Brain pericyte (primary cell): ENCODE results near the gene FUT9.
"Not testable (repeated sequence)": the region's sequence is repeated elsewhere in the genome, so short reads cannot be mapped to it uniquely, and the experiment has no call there.

Experiments used
- DNase-seq: peaks from one replicate; pipeline ENCODE4 v3.0.0-alpha.2; 2012; ENCODE audit warnings: low read depth, low spot score

Gene FUT9

DNA sequence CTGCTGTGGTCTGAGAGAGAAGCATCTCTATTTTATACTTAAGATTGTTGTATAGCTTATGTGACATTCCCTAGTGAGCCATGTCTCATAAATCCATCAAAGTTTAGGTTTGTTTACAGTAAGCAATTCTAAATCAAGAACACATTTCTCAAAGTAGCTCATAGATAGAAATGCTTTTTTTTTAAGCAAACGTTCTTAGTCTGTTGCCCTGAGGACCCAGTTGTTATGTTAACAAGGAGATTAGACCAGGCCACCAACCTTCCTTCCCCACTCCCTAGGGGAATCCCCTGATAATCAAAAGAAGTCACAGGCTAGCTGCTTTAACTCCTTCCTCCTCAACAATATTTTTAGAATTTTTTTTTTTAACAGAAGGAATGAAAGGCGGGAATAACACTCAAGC is 169.0 kb downstream of the FUT9 start:
- DNase-seq = no peak

DNA sequence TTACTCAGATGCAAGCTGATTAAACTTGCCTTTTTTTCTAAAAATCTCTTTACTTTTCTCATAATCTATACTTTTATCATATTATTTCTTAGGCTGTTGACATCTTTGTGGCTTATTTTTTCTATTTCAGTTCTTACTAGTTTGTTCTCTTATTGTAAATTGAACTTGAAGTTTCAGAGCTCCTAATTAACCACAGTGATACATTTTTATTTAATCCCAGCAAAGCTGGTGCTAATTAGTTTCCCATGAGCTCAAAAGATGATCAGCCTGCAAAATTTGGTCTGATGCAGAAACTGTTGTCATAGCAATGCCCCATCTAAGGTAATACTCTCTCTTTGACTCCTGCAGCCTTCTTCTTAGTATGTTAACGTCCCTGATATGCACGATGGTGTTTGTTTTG is 170.3 kb downstream of the FUT9 start:
- DNase-seq = no peak

DNA sequence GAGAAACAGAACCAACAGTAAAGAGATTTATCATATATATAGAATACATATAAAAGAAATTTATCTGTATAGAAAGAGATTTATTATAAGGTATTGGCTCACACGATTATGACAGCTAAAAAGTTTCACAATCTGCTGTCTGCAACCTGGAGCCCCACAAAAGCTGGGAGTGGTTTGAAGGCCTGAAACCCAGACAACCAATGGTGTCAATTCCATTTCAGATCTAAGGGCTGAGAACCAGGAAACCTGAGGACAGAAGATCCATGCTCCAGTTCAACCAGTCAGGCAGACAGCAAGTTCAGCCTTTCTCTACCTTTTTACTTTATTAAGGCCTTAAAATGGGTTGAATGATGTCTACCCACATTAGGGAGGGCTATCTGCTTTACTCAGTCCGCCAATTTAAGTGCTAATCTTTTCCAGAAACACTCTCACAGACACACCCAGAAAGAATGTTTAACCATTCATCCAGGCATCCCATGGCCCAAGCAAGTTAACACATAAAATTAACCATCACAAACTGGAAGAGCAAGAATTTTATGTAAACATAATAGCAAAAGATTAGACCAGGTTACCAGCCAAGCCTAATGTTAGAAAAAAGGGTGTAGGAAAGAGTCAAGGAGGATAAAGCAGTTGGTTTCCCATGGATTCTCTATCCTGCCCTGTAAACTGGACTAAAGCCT is 170.9 kb downstream of the FUT9 start:
- no peak for DNase-seq

DNA sequence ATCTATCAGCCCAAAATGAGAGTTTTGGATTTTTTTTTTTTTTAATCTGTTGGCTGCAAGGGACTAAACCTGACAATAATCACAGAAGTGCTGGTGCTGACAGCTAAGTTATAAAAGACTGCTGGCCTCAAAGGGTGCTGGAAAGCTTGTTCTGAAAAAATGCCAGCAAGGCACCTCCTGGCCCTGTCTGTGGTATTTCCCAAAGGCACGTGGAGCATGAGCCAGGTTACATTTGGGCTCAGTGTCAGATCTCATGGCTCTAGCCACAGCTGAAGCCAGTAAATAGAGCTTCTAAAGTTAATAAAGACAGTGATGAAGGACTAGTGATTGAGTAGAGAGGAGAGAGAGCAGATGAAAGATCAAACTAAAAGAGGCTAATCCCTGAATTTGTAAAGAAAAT is 178.9 kb downstream of the FUT9 start:
- no peak for DNase-seq

DNA sequence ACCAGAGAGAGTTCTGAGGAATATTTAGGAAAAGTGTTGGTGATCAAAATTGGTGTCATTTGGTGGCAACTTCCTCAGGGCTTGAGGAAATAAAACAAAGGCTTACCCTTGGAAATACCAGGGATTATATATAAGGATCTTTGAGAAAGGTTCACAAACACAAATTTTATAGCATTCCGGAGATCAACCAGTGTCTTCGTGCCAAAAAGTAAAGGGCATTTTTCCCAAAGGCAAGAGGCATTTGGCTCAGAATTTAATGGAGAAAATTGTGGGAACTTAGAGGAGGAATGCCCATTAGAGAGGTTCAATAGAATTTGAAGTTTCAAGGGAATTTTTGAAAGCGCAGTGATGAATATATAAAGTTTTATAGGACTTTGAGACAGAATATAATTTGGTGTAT is 179.5 kb downstream of the FUT9 start:
- no peak for DNase-seq

DNA sequence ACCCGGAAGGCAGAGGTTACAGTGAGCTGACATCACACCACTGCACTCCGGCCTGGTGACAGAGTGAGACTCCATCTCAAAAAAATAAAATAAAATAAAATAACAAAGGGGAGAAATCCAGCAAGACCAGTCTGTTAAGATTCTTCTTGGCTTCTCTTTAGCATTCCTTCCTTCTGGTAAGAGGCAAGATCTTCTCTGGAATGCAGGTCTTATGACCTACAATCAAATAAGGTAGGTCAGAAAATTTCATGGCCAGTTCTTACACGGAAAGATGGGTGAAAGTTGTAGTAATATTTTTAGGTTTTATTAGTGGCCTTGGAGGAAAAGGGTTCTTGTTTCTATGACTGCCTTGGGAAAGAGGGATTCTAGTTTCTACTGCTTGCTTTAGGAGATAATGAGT is 180.9 kb downstream of the FUT9 start:
- DNase-seq = no peak

DNA sequence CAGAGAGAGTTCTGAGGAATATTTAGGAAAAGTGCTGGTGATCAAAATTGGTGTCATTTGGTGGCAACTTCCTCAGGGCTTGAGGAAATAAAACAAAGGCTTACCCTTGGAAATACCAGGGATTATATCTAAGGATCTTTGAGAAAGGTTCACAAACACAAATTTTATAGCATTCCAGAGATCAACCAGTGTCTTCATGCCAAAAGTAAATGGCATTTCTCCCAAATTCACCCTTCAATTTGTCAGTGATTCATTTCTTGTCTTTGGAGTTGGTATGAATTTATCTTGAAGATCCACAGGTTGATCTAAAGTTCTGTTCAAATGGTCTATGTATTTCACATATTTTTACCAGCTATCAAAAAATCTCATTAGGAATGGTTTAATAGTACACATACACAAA is 181.5 kb downstream of the FUT9 start:
- DNase-seq = no peak

DNA sequence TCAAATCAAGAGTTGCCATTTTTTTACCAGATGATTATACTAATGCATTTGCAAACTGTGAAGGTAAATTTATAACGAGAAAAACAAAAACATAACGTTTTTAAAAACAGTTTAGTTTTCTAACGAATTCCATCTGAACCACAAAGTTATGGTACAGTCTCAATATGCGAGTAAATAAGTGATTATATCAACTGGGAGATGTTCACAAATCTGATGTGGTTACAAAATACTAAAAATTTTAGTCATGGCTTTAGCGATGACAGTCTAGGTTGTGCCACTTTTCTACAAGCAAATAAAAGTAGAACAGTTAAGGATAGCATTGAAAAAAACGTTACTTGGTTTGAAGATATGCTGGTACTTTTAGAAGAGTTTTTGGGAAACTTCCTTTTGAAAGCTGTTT is 186.8 kb downstream of the FUT9 start:
- DNase-seq = no peak

DNA sequence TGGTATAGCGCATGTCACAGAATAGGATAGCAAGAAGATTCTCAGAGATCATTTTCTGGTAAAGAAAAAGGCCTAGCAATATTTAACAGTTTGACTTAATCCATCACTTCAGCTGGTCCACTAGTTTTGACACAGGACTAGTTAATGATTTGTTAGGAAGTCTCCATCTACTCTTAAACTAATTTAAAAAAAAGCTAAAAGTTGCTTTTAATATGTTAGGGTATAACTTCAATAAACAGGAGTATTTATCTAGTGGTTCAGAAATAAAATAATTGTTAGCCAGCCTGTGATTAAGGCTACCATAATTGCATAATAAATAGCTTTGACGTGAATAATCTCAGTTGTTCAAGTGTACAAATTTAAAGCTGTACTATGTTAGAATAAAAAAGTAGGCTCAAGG is 195.6 kb downstream of the FUT9 start:
- no peak for DNase-seq

DNA sequence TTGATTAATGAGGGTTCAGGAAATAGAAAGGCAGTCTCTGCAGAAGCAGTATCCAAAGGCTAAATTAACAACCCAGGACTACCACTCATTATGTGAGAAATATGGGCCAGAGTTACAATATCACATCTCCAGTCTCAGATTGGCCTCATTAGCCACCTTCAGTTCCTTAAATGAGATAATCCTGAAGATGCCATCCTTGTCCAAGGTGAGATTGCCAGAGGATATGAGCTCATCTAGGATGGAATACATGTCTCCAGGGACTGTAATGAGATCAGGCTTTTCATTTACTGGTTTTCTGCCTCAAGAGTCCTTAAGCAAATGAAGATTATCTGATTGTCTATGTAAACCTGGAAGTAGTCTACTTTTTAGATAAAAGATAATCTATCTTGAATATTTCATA is 196.3 kb downstream of the FUT9 start:
- DNase-seq = no peak

DNA sequence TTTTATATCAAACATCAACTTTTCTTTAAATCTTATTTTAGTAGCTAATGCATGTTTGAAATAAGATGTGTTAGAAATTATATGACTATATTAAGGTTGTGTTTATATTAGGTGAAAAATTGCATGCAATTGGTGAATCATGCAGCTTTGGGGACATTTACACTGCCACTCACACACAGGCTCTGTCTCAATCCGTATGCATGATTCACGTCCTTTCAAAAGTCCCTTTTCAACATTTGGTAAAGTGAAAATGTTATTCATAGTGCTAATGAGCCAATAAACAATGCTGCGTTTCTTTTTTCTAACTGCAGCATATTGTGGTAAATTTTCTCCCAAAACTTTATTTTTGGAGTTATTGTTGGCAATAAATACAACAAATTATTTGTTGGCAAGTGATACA is 198.0 kb downstream of the FUT9 start:
- DNase-seq = no peak

DNA sequence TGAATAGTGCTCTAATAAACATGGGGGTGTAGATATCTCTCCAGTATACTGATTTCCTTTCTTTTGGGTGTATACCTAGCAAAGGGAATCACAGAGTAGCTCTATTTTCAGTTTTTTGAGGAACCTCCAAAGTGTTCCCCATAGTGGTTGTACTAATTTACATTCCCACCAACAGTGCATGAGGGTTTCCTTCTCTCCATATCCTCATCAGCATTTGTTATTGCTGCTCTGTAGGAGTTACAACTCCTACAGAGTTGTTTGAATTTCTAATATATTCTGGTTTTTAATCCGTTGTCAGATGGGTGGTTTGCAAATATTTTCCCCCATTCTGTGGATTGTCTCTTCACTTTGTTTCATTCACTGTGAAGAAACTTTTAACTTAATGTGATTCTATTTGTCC is 207.9 kb downstream of the FUT9 start:
- DNase-seq = no peak

DNA sequence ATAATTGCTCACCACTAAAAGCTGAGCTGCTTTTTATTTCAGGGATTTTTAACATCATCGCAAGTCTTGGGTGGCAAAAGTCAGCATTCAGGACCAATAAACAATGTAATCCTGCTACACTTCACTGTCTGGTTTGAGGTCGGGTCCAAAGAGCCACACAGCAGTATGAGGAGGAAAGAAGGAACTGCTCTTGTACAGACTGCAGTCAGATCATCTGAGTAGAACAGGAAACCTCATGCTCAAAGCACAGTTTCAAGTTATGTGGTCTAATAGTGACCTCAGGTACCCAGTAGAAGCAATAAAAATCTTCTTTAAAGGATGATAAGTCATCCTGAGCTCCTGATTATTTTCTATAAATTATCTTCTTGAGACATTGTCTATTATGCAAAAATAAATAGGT is 211.4 kb downstream of the FUT9 start:
- DNase-seq = no peak

DNA sequence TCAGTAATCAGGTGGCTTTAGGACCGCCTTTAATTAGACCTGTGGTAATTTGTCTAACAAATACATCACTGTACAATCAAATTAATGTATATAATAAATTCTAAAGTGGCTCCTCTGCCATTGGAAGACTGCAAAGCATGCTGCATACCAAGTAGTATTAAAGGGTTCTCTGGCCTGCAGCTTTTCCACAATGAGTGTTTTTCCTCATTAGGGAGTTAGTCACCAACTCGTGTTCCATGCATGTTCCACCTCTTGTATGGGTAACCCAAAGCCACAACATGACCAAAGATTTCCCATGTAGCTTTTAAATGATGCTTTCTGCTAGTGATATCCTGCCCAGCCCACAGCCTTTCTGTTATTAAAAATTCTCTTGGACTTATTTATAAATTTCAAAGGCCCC is 218.7 kb downstream of the FUT9 start:
- no peak for DNase-seq

DNA sequence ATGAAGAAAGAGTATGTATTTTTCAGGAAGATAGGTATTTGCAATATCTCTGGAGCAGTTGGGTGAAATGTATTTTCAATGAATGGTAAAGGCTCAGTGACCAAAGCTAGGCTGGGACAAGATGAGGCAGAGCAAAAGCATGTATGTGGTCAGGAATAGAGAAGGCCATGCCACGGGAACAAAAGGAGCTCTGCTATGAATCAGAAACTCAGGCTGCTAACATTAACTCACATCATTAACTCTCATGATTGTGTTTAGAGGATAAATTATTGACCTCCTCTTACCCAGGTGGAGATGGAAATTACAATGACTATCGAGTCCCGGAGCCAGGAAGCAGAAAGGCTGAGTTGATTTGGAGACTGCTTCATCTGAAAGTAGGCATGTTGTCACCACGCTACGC is 220.2 kb downstream of the FUT9 start:
- DNase-seq = no peak

DNA sequence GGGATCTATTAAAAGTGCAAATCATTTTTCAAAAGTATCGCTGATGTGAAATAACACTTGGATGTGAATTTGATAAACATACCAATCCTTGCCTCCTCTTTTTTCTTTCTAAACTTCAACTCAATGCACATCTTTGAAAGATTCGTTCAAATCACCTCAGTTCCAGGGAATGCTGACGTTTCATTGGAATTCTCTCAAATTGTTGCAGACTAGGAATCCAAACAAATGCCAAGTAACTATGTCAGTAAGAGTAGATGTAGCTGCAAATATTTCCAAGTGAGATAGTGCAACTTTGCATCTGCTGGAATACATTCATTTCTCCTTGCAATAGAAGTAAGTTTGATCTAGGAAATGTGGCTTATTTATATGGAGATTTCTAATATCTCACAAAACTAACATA is 220.7 kb downstream of the FUT9 start:
- no peak for DNase-seq

DNA sequence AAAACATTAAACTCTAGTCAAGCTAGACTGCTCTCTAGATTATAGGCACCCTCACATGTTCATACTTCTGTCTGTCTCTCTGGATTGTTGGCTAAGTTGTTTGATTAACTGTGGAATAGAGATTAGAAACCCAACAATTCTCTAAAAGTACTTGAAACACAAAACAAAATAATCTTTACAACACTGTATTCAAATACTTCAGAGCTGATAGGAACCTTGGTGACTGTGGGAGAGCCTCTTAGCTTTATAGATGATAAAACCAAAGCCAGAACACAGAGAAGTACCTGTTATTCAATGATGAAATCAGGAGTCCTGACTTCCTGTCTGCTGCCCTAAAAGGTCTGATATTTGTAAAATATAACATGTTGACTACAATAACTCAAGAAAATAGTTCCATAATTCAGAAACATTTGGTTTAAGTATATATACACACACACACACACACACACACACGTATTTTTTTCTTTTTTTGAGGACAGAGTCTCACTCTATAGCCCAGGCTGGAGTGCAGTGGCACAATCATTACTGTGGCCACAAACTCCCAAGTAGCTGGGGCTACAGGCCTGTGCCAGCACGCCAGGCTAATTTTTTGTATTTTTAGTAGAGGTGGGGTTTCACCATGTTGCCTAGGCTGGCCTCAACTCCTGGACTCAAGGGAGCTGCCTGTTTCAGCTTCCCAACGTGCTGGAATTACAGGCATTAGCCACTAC is 222.0 kb downstream of the FUT9 start:
- no peak for DNase-seq

DNA sequence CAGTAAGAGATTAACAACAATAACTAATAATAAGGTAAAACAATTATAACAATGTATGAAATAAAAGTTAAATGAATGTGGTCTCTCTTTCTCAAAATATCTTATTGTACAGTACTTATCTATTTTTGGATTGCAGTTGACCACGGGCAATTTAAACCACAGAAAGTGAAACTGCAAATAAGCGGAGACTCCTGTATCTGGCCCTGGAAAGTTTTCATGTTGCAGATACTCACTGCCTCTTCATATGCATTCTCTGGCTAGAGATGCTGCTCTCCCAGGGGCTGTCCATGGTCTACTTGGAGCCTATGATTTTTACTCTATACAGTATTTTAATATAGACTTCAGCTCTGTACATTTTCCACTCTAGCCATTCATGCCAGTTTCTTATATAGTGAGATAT is 230.8 kb downstream of the FUT9 start:
- DNase-seq = no peak

DNA sequence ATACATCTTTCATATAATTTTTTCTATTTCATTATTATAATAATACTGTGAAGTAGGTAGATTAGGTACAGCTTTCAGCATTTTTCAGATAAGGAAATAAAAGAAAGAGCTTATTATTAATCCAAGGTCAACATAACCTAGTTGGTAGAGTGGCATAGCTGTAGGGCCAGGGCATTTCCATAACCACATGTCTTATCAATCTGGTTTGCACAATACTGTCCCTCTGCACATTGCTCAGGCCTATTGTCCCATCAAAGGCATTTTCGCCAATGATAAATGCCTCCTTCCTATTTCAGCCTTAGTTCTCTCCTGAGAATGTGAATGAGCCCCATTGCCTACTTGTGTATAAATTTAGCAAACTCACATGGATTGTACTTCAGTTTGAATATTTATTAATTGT is 234.0 kb downstream of the FUT9 start:
- DNase-seq = no peak

DNA sequence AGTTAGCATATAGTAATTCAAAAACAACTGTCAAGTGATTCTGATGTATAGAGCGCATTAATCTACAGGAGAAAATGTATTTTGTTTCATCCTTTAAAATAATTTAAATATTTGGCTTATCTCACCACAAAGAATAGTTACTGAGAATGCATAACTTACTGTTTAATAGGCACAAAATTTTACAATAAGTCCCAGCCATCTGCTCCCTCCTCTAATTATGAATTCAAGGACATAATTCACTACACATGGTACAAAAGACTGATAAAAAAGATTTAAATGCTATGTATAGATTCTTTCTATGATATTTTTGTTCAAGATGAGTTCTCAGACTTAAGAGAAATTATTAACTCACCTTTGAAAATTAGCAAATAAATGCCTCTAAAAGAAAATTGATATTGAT is 242.0 kb downstream of the FUT9 start:
- DNase-seq = no peak

DNA sequence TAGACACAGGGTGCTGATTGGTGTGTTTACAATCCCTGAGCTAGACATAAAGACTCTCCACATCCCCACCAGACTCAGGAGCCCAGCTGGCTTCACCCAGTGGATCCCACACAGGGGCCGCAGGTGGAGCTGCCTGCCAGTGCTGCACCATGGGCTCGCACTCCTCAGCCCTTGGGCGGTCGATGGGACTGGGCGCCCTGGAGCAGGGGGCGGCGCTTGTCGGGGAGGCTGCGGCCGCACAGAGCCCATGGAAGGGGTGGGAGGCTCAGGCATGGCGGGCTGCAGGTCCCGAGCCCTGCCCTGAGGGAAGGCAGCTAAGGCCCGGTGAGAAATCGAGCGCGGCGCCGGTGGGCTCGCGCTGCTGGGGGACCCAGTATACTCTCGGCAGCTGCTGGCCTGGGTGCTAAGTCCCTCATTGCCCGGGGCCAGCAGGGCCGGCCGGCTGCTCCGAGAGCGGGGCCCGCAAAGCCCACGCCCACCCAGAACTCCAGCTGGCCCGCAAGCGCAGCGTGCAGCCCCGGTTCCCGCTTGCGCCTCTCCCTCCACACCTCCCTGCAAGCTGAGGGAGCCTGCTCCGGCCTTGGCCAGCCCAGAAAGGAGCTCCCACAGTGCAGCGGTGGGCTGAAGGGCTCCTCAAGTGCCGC is 245.1 kb downstream of the FUT9 start:
- DNase-seq = not testable (repeated sequence)
